Measurements from ENCODE around the gene TMEM129. TPM values are rescaled to one million over a fixed set of nuclear protein-coding genes. Genes with fewer than 3 reads are reported as not detected.

TMEM129 gene
- total RNA-seq, 1 experiment from 2014 or later: 29.8 TPM

DNA sequence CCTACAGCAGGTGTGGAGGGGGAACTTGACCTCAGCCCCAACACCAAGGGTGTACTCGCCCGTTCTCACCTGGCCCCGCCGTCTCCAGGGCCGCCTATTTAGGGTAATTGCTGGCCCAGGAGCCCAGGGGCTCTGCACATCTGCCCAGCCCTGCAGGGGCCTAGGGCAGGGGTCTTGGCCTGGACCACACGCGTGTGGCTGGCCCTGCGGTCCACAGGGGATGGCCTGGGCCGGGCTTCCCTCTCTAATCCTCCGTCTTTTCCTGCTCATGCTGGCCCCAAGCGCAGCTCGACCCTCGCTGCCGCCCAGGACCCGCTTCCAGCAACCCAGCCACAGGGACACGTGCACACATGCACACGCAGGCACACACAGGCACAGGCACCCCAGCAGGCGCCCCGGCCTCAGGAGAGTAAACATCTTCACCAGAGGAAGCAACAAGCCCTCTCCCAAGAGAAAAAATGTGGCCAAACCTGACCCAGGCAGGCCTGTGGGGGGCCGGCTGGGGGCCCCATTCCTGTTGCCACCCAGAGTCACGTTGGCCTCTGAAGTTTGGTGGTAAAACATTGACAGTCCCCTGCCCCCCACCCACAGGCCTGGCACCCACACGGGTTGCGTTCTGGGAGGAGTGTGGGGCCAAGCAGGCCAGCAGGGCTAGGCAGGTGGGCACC lies 47.4 kb upstream of the TMEM129 start:
- H3K4me3 Mint-ChIP-seq (ENCODE audit: low read depth, unreplicated experiment): peak overlapping the region; percentile 62
- no peaks in the 10 kb centered on the region for H3K9me3 Mint-ChIP-seq (ENCODE audit: low read depth, unreplicated experiment)
- DNase-seq: peak; percentile 70
- H3K36me3 Mint-ChIP-seq (ENCODE audit: insufficient read depth, unreplicated experiment): peaks cover 10% of the 10 kb centered on the region
- no TSS peak for BruUV-seq (replicated peaks)
- H3K4me1 Mint-ChIP-seq (ENCODE audit: low read depth, unreplicated experiment): peaks cover 14% of the 10 kb centered on the region
- H3K27me3 Mint-ChIP-seq (ENCODE audit: unreplicated experiment): no peaks in the 10 kb centered on the region
- H3K27ac Mint-ChIP-seq (ENCODE audit: unreplicated experiment): peak overlapping the region; percentile 46
- CTCF ChIA-PET: interaction anchor here (0.6 to 1.4 kb wide), 6 partner anchors 8 to 35 kb away, joined by 3 to 20 read pairs (median 6); no protein-coding TSS in a partner anchor
- TF ChIP-seq CTCF (IDR thresholded peaks at IDR 0.05; ENCODE audit: unreplicated experiment): no peak
- intact Hi-C loops (cut with micrococcal nuclease; ENCODE audit: unreplicated experiment): no loop called here

GRCh38 chr4:1767770-1768366 lies 46.7 kb upstream of the TMEM129 start:
- Mint-ChIP-seq H3K36me3 (ENCODE audit: insufficient read depth, unreplicated experiment) (peaks cover 10% of the 10 kb centered on the region), H3K4me1 (ENCODE audit: low read depth, unreplicated experiment) (peaks cover 14% of the 10 kb centered on the region), H3K4me3 (ENCODE audit: low read depth, unreplicated experiment) (peak overlapping the region; percentile 62), H3K27me3 (ENCODE audit: unreplicated experiment) (no peaks in the 10 kb centered on the region), H3K27ac (ENCODE audit: unreplicated experiment) (no peak overlapping the region), H3K9me3 (ENCODE audit: low read depth, unreplicated experiment) (no peaks in the 10 kb centered on the region)
- no TSS peak for BruUV-seq (replicated peaks)
- intact Hi-C loops (cut with micrococcal nuclease; ENCODE audit: unreplicated experiment): no loop called here
- CTCF ChIA-PET: interaction anchor here (0.6 to 1.4 kb wide), 8 partner anchors 9 to 47 kb away, joined by 3 to 20 read pairs (median 6); partner anchors contain the start of genes TACC3 and TMEM129
- TF ChIP-seq CTCF (IDR thresholded peaks at IDR 0.05; ENCODE audit: unreplicated experiment): no peak
- DNase-seq: peak; percentile 75

- Mint-ChIP-seq H3K4me3 (ENCODE audit: low read depth, unreplicated experiment) (peak overlapping the region; percentile 62), H3K4me1 (ENCODE audit: low read depth, unreplicated experiment) (peaks cover 14% of the 10 kb centered on the region), H3K9me3 (ENCODE audit: low read depth, unreplicated experiment) (no peaks in the 10 kb centered on the region), H3K27me3 (ENCODE audit: unreplicated experiment) (peaks cover 4% of the 10 kb centered on the region), H3K27ac (ENCODE audit: unreplicated experiment) (no peak overlapping the region), H3K36me3 (ENCODE audit: insufficient read depth, unreplicated experiment) (peaks cover 10% of the 10 kb centered on the region)
- DNase-seq: peak; percentile 41
- TF ChIP-seq CTCF (IDR thresholded peaks at IDR 0.05; ENCODE audit: unreplicated experiment): no peak
- CTCF ChIA-PET: interaction anchor here (0.7 to 1.4 kb wide), 5 partner anchors 10 to 46 kb away, joined by 3 to 20 read pairs (median 6); partner anchors contain the start of genes TACC3 and TMEM129
- intact Hi-C loops (cut with micrococcal nuclease; ENCODE audit: unreplicated experiment): no loop called here
- no TSS peak for BruUV-seq (replicated peaks)
Observed at GRCh38 chr4:1767061-1767769, 46.1 kb upstream of the TMEM129 start.

GRCh38 chr4:1766106-1767060 lies 45.3 kb upstream of the TMEM129 start:
- CTCF ChIA-PET: no interaction called here

More at GRCh38 chr4:1766106-1767060, 45.3 kb upstream of the TMEM129 start:
- no peak for TF ChIP-seq CTCF (IDR thresholded peaks at IDR 0.05; ENCODE audit: unreplicated experiment)
- BruUV-seq (replicated peaks): no TSS peak
- peaks cover 8% of the 10 kb centered on the region for H3K27me3 Mint-ChIP-seq (ENCODE audit: unreplicated experiment)
- H3K36me3 Mint-ChIP-seq (ENCODE audit: insufficient read depth, unreplicated experiment): peaks cover 10% of the 10 kb centered on the region
- no peak for DNase-seq
- H3K4me1 Mint-ChIP-seq (ENCODE audit: low read depth, unreplicated experiment): peaks cover 14% of the 10 kb centered on the region
- H3K27ac Mint-ChIP-seq (ENCODE audit: unreplicated experiment): no peak overlapping the region
- intact Hi-C loops (cut with micrococcal nuclease; ENCODE audit: unreplicated experiment): no loop called here
- no peak overlapping the region for H3K4me3 Mint-ChIP-seq (ENCODE audit: low read depth, unreplicated experiment)
- H3K9me3 Mint-ChIP-seq (ENCODE audit: low read depth, unreplicated experiment): no peaks in the 10 kb centered on the region
